ENCODE measurements around the gene KXD1. TPM values are rescaled to one million over a fixed set of nuclear protein-coding genes. Genes with fewer than 3 reads are reported as not detected.
A peak's percentile ranks its signal among the peaks of the same experiment; 100 is the strongest.

The KXD1 gene
- total and polyA plus RNA-seq, 2 donors (not counting 1 experiment from before 2014, with no cell fraction given) = 90.0 to 166 TPM

GRCh38 chr19:18608102-18608804, 50.6 kb downstream of the KXD1 start:
- no peak overlapping the region for H3K27ac ChIP-seq (ENCODE audit: low read length in 2 of 2)
- WGBS (ENCODE audit: insufficient coverage) = 25% methylated on average over 5 of the region's 5 CpGs
- H3K79me2 ChIP-seq (ENCODE audit: control insufficient read depth, insufficient read depth, low read length) = no peaks in the 10 kb centered on the region
- intact Hi-C loops (cut with micrococcal nuclease) = no loop called here
- H3K27me3 Mint-ChIP-seq = peaks cover 44% of the 10 kb centered on the region
- H3K27me3 ChIP-seq (replicated peaks in 1 of 4; ENCODE audit: control extremely low read depth in 1 of 4, control insufficient read depth in 3 of 4, insufficient read depth in 4 of 4, low read length in 3 of 4) = peaks cover 0 to 86% (median 66%) of the 10 kb centered on the region in 4 experiments
- H2AFZ ChIP-seq (ENCODE audit: insufficient read depth, low read depth, low read length, poor library complexity, severe bottlenecking) = no peak overlapping the region
- ATAC-seq (ENCODE audit: low read depth) (no peak), DNase-seq (no peak)
- H3K4me3 ChIP-seq (ENCODE audit: control extremely low read depth in 1 of 5, extremely low read depth in 1 of 5, insufficient read depth in 1 of 5, low read depth in 2 of 5, low read length in 4 of 5) = no peak overlapping the region
- no peak for TF ChIP-seq CTCF (IDR thresholded peaks at IDR 0.05)
- TF ChIP-seq EZH2 (IDR thresholded peaks at IDR 0.05; ENCODE audit: borderline replicate concordance, insufficient read depth, low read depth, low read length, poor library complexity, severe bottlenecking) = no peak
- H3K9ac ChIP-seq (ENCODE audit: low read length) = no peak overlapping the region
- H3K27ac Mint-ChIP-seq = no peak overlapping the region
- peaks cover 54 to 57% of the 10 kb centered on the region in 2 donors for H3K4me1 ChIP-seq (ENCODE audit: control insufficient read depth in 2 of 2, insufficient read depth in 2 of 2, low read length in 2 of 2)
- no peaks in the 10 kb centered on the region for H3K9me3 Mint-ChIP-seq (ENCODE audit: insufficient read depth)
- no peaks in the 10 kb centered on the region for H3K36me3 ChIP-seq (replicated peaks in 1 of 2; ENCODE audit: control extremely low read depth in 1 of 2, control insufficient read depth in 1 of 2, extremely low read depth in 1 of 2, insufficient read depth in 2 of 2, low read length in 1 of 2)
- peak overlapping the region; percentile 23 for H3K4me3 Mint-ChIP-seq
- H3K4me1 Mint-ChIP-seq = peaks cover 35% of the 10 kb centered on the region
- H4K20me1 ChIP-seq (ENCODE audit: control insufficient read depth, insufficient read depth, low read length, poor library complexity, severe bottlenecking) = no peaks in the 10 kb centered on the region
- peak overlapping the region; percentile 69 for H3K4me2 ChIP-seq (replicated peaks; ENCODE audit: low read depth, low read length, poor library complexity, severe bottlenecking)
- CTCF ChIA-PET = interaction anchor here (0.8 kb wide), 1 partner anchor 19 kb away, joined by 3 read pairs; no protein-coding TSS in a partner anchor
- POLR2A ChIA-PET = no interaction called here
- peaks cover 0 to 25% (median 0%) of the 10 kb centered on the region in 3 donors for H3K9me3 ChIP-seq (ENCODE audit: control extremely low read depth in 1 of 3, control insufficient read depth in 2 of 3, insufficient read depth in 1 of 3, low read length in 2 of 3)

Data from B cell (primary cell).